BLaER1 (cell line): Measurements from ENCODE around the gene NRROS.

Source experiments
- H3K27ac ChIP-seq: shearing (Covaris generic); formaldehyde crosslinking; 2 replicates; pipeline ENCODE4 v1.8.1; 2022
- H3K27me3 ChIP-seq: shearing (Covaris generic); formaldehyde crosslinking; 2 replicates; pipeline ENCODE4 v1.8.1; 2022
- H3K36me3 ChIP-seq: shearing (Covaris generic); formaldehyde crosslinking; 2 replicates; pipeline ENCODE4 v1.8.1; 2022
- H3K4me1 ChIP-seq: shearing (Covaris generic); formaldehyde crosslinking; 2 replicates; pipeline ENCODE4 v1.8.1; 2022
- H3K4me2 ChIP-seq: shearing (Covaris generic); formaldehyde crosslinking; 2 replicates; pipeline ENCODE4 v1.8.1; 2022
- H3K4me3 ChIP-seq: shearing (Covaris generic); formaldehyde crosslinking; 2 replicates; pipeline ENCODE4 v1.8.1; 2022
- H3K9ac ChIP-seq: shearing (Covaris generic); formaldehyde crosslinking; 2 replicates; pipeline ENCODE4 v1.8.1; 2022
- H3K9me3 ChIP-seq: shearing (Covaris generic); formaldehyde crosslinking; 2 replicates; pipeline ENCODE4 v1.8.1; 2022
- H4K20me1 ChIP-seq: shearing (Covaris generic); formaldehyde crosslinking; 2 replicates; pipeline ENCODE4 v1.8.1; 2022
- Cebpa-rat ChIP-seq: shearing (Covaris generic); IDR thresholded peaks from 2 replicates; pipeline ENCODE4 v1.8.1; 2022

Gene NRROS

DNA sequence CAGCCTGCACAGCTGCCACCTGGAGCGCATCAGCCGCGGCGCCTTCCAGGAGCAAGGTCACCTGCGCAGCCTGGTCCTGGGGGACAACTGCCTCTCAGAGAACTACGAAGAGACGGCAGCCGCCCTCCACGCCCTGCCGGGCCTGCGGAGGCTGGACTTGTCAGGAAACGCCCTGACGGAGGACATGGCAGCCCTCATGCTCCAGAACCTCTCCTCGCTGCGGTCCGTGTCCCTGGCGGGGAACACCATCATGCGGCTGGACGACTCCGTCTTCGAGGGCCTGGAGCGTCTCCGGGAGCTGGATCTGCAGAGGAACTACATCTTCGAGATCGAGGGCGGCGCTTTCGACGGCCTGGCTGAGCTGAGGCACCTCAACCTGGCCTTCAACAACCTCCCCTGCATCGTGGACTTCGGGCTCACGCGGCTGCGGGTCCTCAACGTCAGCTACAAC, 20.4 kb downstream of the NRROS start:
- H3K4me2 ChIP-seq = no peak overlapping the region
- TF ChIP-seq Cebpa-rat = no peak
- no peaks in the 10 kb centered on the region for H3K9me3 ChIP-seq
- no peak overlapping the region for H3K27ac ChIP-seq
- H3K4me1 ChIP-seq = peaks cover 25% of the 10 kb centered on the region
- H3K36me3 ChIP-seq = peaks cover 94% of the 10 kb centered on the region
- no peak overlapping the region for H3K4me3 ChIP-seq
- no peaks in the 10 kb centered on the region for H3K27me3 ChIP-seq
- H4K20me1 ChIP-seq = peaks cover 80% of the 10 kb centered on the region
- no peak overlapping the region for H3K9ac ChIP-seq

DNA sequence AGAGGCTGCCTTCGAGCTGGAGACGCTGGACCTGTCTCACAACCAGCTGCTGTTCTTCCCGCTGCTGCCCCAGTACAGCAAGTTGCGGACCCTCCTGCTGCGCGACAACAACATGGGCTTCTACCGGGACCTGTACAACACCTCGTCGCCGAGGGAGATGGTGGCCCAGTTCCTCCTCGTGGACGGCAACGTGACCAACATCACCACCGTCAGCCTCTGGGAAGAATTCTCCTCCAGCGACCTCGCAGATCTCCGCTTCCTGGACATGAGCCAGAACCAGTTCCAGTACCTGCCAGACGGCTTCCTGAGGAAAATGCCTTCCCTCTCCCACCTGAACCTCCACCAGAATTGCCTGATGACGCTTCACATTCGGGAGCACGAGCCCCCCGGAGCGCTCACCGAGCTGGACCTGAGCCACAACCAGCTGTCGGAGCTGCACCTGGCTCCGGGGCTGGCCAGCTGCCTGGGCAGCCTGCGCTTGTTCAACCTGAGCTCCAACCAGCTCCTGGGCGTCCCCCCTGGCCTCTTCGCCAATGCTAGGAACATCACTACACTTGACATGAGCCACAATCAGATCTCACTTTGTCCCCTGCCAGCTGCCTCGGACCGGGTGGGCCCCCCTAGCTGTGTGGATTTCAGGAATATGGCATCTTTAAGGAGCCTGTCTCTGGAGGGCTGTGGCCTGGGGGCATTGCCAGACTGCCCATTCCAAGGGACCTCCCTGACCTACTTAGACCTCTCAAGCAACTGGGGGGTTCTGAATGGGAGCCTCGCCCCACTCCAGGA, 21.1 kb downstream of the NRROS start:
- Histone ChIP-seq H3K9me3 (no peaks in the 10 kb centered on the region), H3K4me1 (peaks cover 26% of the 10 kb centered on the region), H3K4me3 (no peak overlapping the region), H4K20me1 (peaks cover 74% of the 10 kb centered on the region), H3K27ac (no peak overlapping the region), H3K9ac (no peak overlapping the region), H3K27me3 (no peaks in the 10 kb centered on the region), H3K4me2 (no peak overlapping the region), H3K36me3 (peaks cover 87% of the 10 kb centered on the region)
- TF ChIP-seq Cebpa-rat = no peak

DNA sequence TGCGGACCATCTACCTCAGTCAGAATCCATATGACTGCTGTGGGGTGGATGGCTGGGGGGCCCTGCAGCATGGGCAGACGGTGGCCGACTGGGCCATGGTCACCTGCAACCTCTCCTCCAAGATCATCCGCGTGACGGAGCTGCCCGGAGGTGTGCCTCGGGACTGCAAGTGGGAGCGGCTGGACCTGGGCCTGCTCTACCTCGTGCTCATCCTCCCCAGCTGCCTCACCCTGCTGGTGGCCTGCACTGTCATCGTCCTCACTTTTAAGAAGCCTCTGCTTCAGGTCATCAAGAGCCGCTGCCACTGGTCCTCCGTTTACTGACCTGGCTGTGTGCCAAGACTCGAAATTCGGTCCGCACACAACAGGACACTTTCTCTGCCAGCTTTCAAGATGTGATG, 21.9 kb downstream of the NRROS start:
- peaks cover 65% of the 10 kb centered on the region for H4K20me1 ChIP-seq
- H3K4me3 ChIP-seq = no peak overlapping the region
- H3K4me1 ChIP-seq = peaks cover 26% of the 10 kb centered on the region
- no peak overlapping the region for H3K9ac ChIP-seq
- H3K27me3 ChIP-seq = no peaks in the 10 kb centered on the region
- no peak overlapping the region for H3K27ac ChIP-seq
- no peak for TF ChIP-seq Cebpa-rat
- H3K36me3 ChIP-seq = peaks cover 79% of the 10 kb centered on the region
- H3K4me2 ChIP-seq = no peak overlapping the region
- no peaks in the 10 kb centered on the region for H3K9me3 ChIP-seq

DNA sequence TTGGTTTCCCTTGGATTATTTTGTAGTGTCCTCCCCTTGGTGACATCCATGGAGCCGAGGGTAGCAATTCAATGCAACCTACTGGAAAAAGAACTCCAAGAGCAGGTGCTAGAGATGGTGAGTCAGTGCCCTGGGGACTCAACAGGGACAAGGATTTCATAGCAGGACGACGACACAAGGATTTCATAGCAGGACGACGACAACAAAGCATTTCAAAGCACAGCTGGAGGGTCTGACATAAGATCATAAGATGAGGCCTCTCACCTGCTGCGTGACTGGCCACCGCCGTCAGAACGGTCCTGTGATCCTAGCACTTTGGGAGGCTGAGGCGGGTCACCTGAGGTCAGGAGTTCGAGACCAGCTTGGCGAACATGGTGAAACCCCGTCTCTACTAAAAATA, 22.5 kb downstream of the NRROS start:
- Histone ChIP-seq H3K9me3 (no peaks in the 10 kb centered on the region), H3K4me2 (no peak overlapping the region), H3K27me3 (no peaks in the 10 kb centered on the region), H3K27ac (no peak overlapping the region), H3K4me1 (peaks cover 29% of the 10 kb centered on the region), H4K20me1 (peaks cover 59% of the 10 kb centered on the region), H3K9ac (no peak overlapping the region), H3K36me3 (peaks cover 73% of the 10 kb centered on the region), H3K4me3 (no peak overlapping the region)
- no peak for TF ChIP-seq Cebpa-rat

DNA sequence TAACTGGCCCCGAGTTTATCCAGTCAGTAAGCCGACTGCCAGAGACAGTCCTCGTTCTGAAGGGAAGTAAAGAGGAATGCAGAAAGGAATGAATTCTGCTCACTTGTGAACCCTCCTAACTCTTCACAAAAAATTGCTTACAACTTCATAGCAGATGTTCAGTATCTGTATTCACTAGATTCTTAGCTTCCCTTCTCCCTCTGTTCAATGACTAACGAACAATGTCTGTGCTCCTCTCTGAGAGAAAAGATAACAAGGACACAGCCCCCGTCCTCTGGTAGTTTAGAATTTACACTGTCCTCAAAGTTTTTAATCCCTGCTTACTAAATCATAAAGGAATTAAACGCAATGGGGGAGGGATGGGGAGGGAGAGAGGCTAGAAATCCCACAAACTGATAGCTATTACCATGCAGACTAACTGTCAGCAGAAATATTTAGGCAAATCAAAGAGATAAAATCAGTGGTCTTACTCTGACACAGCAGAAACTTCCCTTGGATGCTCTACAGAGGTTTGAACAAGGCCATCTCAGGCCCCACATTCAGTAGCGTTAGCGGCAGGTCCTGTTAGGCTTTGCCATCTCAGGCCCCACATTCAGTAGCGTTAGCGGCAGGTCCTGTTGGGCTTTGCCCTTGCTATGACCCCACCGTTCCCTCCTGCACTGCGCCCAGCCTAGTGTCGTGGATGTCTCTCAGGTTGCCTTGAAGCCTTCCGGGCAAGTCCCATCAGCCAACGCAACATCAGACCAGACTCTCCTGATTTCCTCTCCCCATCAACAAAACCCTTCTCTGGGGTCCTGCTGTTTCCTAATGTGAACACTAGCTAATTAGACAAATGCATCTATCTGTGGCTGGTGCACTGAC, 23.4 kb downstream of the NRROS start:
- Histone ChIP-seq H3K9ac (no peak overlapping the region), H3K4me1 (peaks cover 38% of the 10 kb centered on the region), H3K27me3 (no peaks in the 10 kb centered on the region), H4K20me1 (peaks cover 50% of the 10 kb centered on the region), H3K27ac (0 out of 2 replicates have a peak overlapping the region, but pooled peaks have one; percentile 6), H3K9me3 (no peaks in the 10 kb centered on the region), H3K4me3 (no peak overlapping the region), H3K4me2 (no peak overlapping the region), H3K36me3 (peaks cover 64% of the 10 kb centered on the region)
- TF ChIP-seq Cebpa-rat = no peak

DNA sequence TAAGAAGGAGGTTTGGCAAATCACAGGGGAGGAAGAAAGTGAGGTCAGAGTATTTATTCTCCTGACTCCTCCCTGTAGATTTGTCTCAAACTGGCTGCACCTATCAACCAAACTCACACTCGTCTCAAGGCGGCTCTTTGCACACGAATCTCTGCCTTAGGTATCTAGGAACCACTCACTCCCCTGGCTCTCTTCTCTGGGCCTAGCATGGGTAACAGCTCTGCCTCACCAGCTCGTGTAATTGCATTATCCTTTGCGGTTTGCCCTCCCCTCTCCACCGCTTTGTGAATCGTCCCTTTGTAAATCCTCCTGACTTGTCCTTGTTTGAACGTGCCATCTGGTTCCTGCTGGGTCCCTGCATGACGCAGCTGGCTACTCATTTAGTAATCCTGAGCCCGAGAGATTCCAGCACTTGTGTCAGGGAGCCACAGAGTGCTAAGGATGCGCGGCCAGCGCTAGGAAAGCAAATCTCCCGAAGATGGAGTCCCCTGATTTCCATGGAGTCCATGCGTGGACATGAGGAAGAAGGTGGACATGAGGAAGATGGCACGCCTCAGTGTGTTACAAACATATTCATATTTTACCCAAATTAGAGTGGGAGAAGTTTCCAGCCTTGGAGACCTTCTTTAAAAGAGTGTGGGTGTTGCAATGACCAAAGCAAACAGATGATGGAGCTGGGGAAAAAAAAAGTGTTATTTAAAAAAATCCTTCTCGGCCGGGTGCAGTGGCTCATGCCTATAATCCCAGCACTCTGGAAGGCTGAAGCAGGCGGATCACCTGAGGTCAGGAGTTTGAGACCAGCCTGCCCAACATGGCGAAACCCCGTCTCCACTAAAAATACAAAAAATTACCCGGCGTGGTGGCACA, 26.7 kb downstream of the NRROS start:
- peaks cover 71% of the 10 kb centered on the region for H3K4me1 ChIP-seq
- H3K36me3 ChIP-seq = peaks cover 31% of the 10 kb centered on the region
- peak overlapping the region; percentile 44 for H3K27ac ChIP-seq
- H4K20me1 ChIP-seq = peaks cover 17% of the 10 kb centered on the region
- no peak overlapping the region for H3K4me3 ChIP-seq
- H3K27me3 ChIP-seq = no peaks in the 10 kb centered on the region
- H3K9ac ChIP-seq = peak overlapping the region; percentile 15; the same call in 1 of the 2 replicates
- peak; percentile 9; the same call in 1 of the 2 replicates for TF ChIP-seq Cebpa-rat
- no peaks in the 10 kb centered on the region for H3K9me3 ChIP-seq
- H3K4me2 ChIP-seq = peak overlapping the region; percentile 54

DNA sequence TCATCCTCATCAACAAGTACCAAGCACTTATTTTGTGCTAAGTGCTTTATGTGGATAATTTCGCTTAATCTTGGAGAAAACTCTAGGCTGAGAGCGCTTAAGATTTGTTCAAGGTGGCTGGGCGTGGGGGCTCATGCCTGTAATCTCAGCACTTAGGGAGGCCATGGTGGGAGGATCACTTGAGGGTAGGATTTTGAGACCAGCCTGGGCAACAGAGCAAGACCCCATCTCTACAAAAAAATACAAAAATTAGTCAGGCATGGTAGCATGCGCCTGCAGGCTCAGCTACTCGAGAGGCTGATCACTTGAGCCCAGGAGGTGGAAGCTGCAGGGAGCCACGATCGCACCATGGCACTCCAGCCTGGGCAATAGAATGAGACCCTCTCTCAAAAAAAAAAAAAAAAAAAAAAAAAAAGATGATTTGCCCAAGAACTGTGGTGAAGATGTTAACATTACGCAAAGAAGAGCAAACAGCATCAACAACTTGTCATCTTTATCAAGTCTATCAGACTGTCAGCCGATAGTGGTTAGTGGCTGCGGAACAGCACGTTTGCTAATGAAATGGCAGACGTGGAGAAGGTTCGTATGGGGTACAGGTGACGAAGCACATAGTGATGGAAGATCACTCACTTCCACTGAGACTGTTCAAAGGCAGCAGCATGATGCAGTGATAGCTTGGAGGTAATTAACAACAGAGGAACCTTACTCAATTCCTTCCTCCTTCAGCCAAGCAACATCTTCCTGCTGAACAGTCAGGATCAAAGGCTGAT, 27.7 kb downstream of the NRROS start:
- Histone ChIP-seq H3K27me3 (no peaks in the 10 kb centered on the region), H3K9ac (no peak overlapping the region), H3K36me3 (peaks cover 22% of the 10 kb centered on the region), H3K4me3 (no peak overlapping the region), H4K20me1 (peaks cover 10% of the 10 kb centered on the region; the same call in 1 of the 2 replicates), H3K27ac (0 out of 2 replicates have a peak overlapping the region, but pooled peaks have one; percentile 38), H3K4me2 (peak overlapping the region; percentile 54), H3K4me1 (peaks cover 81% of the 10 kb centered on the region), H3K9me3 (no peaks in the 10 kb centered on the region)
- no peak for TF ChIP-seq Cebpa-rat

DNA sequence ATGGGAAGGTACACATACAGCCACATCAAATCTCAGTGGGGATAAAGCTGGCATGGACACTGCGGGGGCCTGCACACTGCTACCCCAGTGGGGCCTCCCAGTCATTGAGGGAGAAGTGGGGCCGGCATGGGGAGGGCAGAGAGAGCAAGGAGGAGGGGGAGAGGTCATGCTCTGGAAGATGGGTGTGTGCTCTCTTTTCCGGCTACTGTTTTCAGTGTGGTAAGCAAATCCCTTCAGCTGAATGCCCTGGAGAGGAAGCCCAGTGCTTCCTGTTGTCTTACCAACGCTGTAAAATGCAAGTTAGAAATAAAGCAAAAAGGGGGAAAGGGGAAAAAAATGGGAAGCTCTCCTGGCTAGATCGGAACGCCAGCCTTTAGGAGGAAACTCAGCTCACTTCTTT, 30.8 kb downstream of the NRROS start:
- peak overlapping the region; percentile 84 for H3K4me2 ChIP-seq
- no peaks in the 10 kb centered on the region for H3K36me3 ChIP-seq
- H3K4me1 ChIP-seq = peaks cover 78% of the 10 kb centered on the region
- H3K4me3 ChIP-seq = peak overlapping the region; percentile 54
- H3K9ac ChIP-seq = peak overlapping the region; percentile 54
- H3K27me3 ChIP-seq = no peaks in the 10 kb centered on the region
- no peaks in the 10 kb centered on the region for H4K20me1 ChIP-seq
- peak overlapping the region; percentile 77 for H3K27ac ChIP-seq
- TF ChIP-seq Cebpa-rat = no peak
- H3K9me3 ChIP-seq = peaks cover 15% of the 10 kb centered on the region
